Smooth muscle cell (in vitro differentiated cells): Measurements from ENCODE around the gene ADAMTS13. TPM values are rescaled to one million over a fixed set of nuclear protein-coding genes. Genes with fewer than 3 reads are reported as not detected.

Source experiments
- DNase-seq: peaks from one replicate; lab custom pipeline; 2025; ENCODE audit not compliant: unreplicated experiment; lab: John Stamatoyannopoulos, UW
- H2AFZ ChIP-seq: fragments of 200-600 bp; sonication (generic); 2 replicates; pipeline ENCODE4 v1.6.0; 2016; ENCODE audit warnings: antibody characterized with exemption, low read depth, mild to moderate bottlenecking
- H3F3A ChIP-seq: fragments of 200-600 bp; sonication (generic); 2 replicates; pipeline ENCODE4 v1.6.0; 2017; ENCODE audit warnings: antibody characterized with exemption, low read depth
- H3K27ac ChIP-seq: fragments of 200-600 bp; sonication (generic); 2 replicates; pipeline ENCODE4 v1.5.1; 2016; ENCODE audit warnings: low read depth, mild to moderate bottlenecking
- H3K27me3 ChIP-seq: fragments of 200-600 bp; sonication (generic); 2 replicates; pipeline ENCODE4 v1.6.1; 2016; ENCODE audit warnings: low read depth, mild to moderate bottlenecking
- H3K36me3 ChIP-seq: fragments of 200-600 bp; sonication (generic); 2 replicates; pipeline ENCODE4 v1.5.1; 2016; ENCODE audit warnings: low read depth
- H3K4me1 ChIP-seq: fragments of 200-600 bp; sonication (generic); 2 replicates; pipeline ENCODE4 v1.5.1; 2016; ENCODE audit warnings: low read depth
- H3K4me2 ChIP-seq: fragments of 200-600 bp; sonication (generic); 2 replicates; pipeline ENCODE4 v1.6.0; 2016; ENCODE audit warnings: mild to moderate bottlenecking
- H3K4me3 ChIP-seq: fragments of 200-600 bp; sonication (generic); 2 replicates; pipeline ENCODE4 v1.5.1; 2016; ENCODE audit warnings: mild to moderate bottlenecking
- H3K79me2 ChIP-seq: fragments of 200-600 bp; sonication (generic); 2 replicates; pipeline ENCODE4 v1.6.0; 2016; ENCODE audit warnings: low read depth, mild to moderate bottlenecking
- H3K9ac ChIP-seq: fragments of 200-600 bp; sonication (generic); 2 replicates; pipeline ENCODE4 v1.6.0; 2016; ENCODE audit warnings: low read depth
- H3K9me3 ChIP-seq: fragments of 200-600 bp; sonication (generic); replicated peaks from 2 replicates; pipeline ENCODE4 v1.5.1; 2016; ENCODE audit warnings: low read depth
- H4K20me1 ChIP-seq: fragments of 200-600 bp; sonication (generic); 2 replicates; pipeline ENCODE4 v1.6.0; 2016; ENCODE audit warnings: low read depth
- CTCF ChIP-seq: fragments of 200-600 bp; sonication (generic); IDR thresholded peaks from 2 replicates; pipeline ENCODE4 v1.5.1; 2017; ENCODE audit warnings: borderline replicate concordance, mild to moderate bottlenecking, antibody characterized with exemption; ENCODE audit not compliant: insufficient read depth, poor library complexity, severe bottlenecking
- WGBS: methylation state at CpG from one replicate; pipeline ENCODE4 v1.1.7; 2016; ENCODE audit warnings: low lambda C conversion rate; 5-methylcytosine and 5-hydroxymethylcytosine counted together
- polyA plus RNA-seq: library from polyadenylated mRNA; unstranded; fragments of >200 nt; fragmentation: Nextera tagmentation; extraction: Ambion mirVana; gene quantifications from 2 replicates; pipeline ENCODE4 v1.2.1, GENCODE V29; 2016
- total RNA-seq: library from RNA; depleted of rRNA; stranded (reverse); fragments of >200 nt; gene quantifications from 2 replicates; pipeline ENCODE4 v1.2.3, GENCODE V29; 2014

The ADAMTS13 gene
- total and polyA plus RNA-seq, 2 experiments from 2014 or later, result 3.1 to 3.7 TPM

- H3K27ac ChIP-seq, result no peak overlapping the region
- no peak overlapping the region for H3K9ac ChIP-seq
- TF ChIP-seq CTCF, result no peak
- H4K20me1 ChIP-seq, result no peaks in the 10 kb centered on the region
- no peak for DNase-seq
- WGBS, result 74% methylated on average over 19 of the region's 19 CpGs
- no peak overlapping the region for H3K4me3 ChIP-seq
- no peak overlapping the region for H2AFZ ChIP-seq
- H3K36me3 ChIP-seq, result no peaks in the 10 kb centered on the region
- no peaks in the 10 kb centered on the region for H3K27me3 ChIP-seq
- H3K9me3 ChIP-seq, result no peaks in the 10 kb centered on the region
- no peaks in the 10 kb centered on the region for H3K79me2 ChIP-seq
- no peaks in the 10 kb centered on the region for H3F3A ChIP-seq
- H3K4me2 ChIP-seq, result no peak overlapping the region
- H3K4me1 ChIP-seq, result no peaks in the 10 kb centered on the region
These were observed 67.4 kb downstream of the ADAMTS13 start for GRCh38 chr9:133489253-133490190.

GRCh38 chr9:133490201-133490681 is 68.1 kb downstream of the ADAMTS13 start:
- TF ChIP-seq CTCF, result no peak
- no peaks in the 10 kb centered on the region for H3K27me3 ChIP-seq
- no peaks in the 10 kb centered on the region for H4K20me1 ChIP-seq
- H3K4me1 ChIP-seq, result no peaks in the 10 kb centered on the region
- H2AFZ ChIP-seq, result no peak overlapping the region
- H3K79me2 ChIP-seq, result no peaks in the 10 kb centered on the region
- H3K9ac ChIP-seq, result no peak overlapping the region
- WGBS, result 85% methylated on average over 13 of the region's 13 CpGs
- H3K36me3 ChIP-seq, result no peaks in the 10 kb centered on the region
- H3K4me3 ChIP-seq, result no peak overlapping the region
- no peaks in the 10 kb centered on the region for H3F3A ChIP-seq
- no peak overlapping the region for H3K4me2 ChIP-seq
- no peak overlapping the region for H3K27ac ChIP-seq
- no peak for DNase-seq
- no peaks in the 10 kb centered on the region for H3K9me3 ChIP-seq

- Histone ChIP-seq H3K36me3 (no peaks in the 10 kb centered on the region), H3K4me2 (no peak overlapping the region), H3K27ac (no peak overlapping the region), H3K9ac (no peak overlapping the region), H3K4me3 (no peak overlapping the region), H3K27me3 (no peaks in the 10 kb centered on the region), H2AFZ (no peak overlapping the region), H3K9me3 (no peaks in the 10 kb centered on the region), H3K79me2 (no peaks in the 10 kb centered on the region), H3K4me1 (no peaks in the 10 kb centered on the region), H4K20me1 (no peaks in the 10 kb centered on the region), H3F3A (no peaks in the 10 kb centered on the region)
- 96% methylated on average over 12 of the region's 12 CpGs for WGBS
- TF ChIP-seq CTCF, result no peak
- no peak for DNase-seq
These were observed 68.9 kb downstream of the ADAMTS13 start for GRCh38 chr9:133490865-133491655.
